Activated naive CD4-positive, alpha-beta T cell treated with anti-CD3 and anti-CD28 coated beads for 36 hours (primary cell): ENCODE data around the gene TMEM163. TPM values are rescaled to one million over a fixed set of nuclear protein-coding genes. Genes with fewer than 3 reads are reported as not detected.

Source experiments
- CTCF ChIA-PET: fragments of 350-600 bp; sonication (Branson Sonifier 250); formaldehyde crosslinking; loops from one replicate; lab custom pipeline; 2021; ENCODE audit warnings: antibody characterized with exemption; lab: Charles Lee
- DNase-seq: peaks from one replicate; pipeline ENCODE4 v3.0.0-alpha.2; 2020
- H3K27ac Mint-ChIP-seq: one replicate; pipeline ENCODE4 v1.8.0; 2021; ENCODE audit warnings: mild to moderate bottlenecking, mixed read lengths
- H3K27me3 Mint-ChIP-seq: one replicate; pipeline ENCODE4 v1.8.0; 2021; ENCODE audit warnings: low read depth, mixed read lengths
- H3K36me3 Mint-ChIP-seq: one replicate; pipeline ENCODE4 v1.8.0; 2021; ENCODE audit warnings: low read depth, mixed read lengths
- H3K4me1 Mint-ChIP-seq: one replicate; pipeline ENCODE4 v1.8.0; 2021; ENCODE audit warnings: low read depth, mixed read lengths
- H3K4me3 Mint-ChIP-seq: one replicate; pipeline ENCODE4 v1.8.0; 2021; ENCODE audit warnings: mild to moderate bottlenecking, moderate library complexity, mixed read lengths
- H3K9me3 Mint-ChIP-seq: one replicate; pipeline ENCODE4 v1.8.0; 2021; ENCODE audit warnings: mixed read lengths
- intact Hi-C: fragments of 100-400 bp; cut with micrococcal nuclease; formaldehyde crosslinking; loops from one replicate; pipeline ENCODE4 v1.15.1; 2023
- total RNA-seq, 2 experiments: library from RNA; stranded (reverse); gene quantifications; one replicate each; pipeline ENCODE4 v1.2.3, GENCODE V29; 2021

Gene TMEM163
- total RNA-seq, 2 experiments from 2014 or later: not detected

- Mint-ChIP-seq H3K9me3 (no peaks in the 10 kb centered on the region), H3K36me3 (no peaks in the 10 kb centered on the region), H3K4me3 (no peak overlapping the region), H3K27ac (no peak overlapping the region), H3K27me3 (no peaks in the 10 kb centered on the region), H3K4me1 (no peaks in the 10 kb centered on the region)
- CTCF ChIA-PET: interaction anchor here (2.6 kb wide), 1 partner anchor 9 kb away, joined by 11 read pairs; no protein-coding TSS in a partner anchor
- intact Hi-C loops: no loop called here
- DNase-seq: no peak
Measured at GRCh38 chr2:134459706-134460406, 258.9 kb downstream of the TMEM163 start.

- intact Hi-C loops: no loop called here
- H3K9me3 Mint-ChIP-seq: no peaks in the 10 kb centered on the region
- CTCF ChIA-PET: interaction anchor here (2.6 kb wide), 1 partner anchor 8 kb away, joined by 11 read pairs; no protein-coding TSS in a partner anchor
Measured at GRCh38 chr2:134458950-134459349, 259.9 kb downstream of the TMEM163 start.

GRCh38 chr2:134458473-134458853, 260.3 kb downstream of the TMEM163 start:
- DNase-seq: no peak
- H3K4me1 Mint-ChIP-seq: no peaks in the 10 kb centered on the region
- H3K27ac Mint-ChIP-seq: no peak overlapping the region
- H3K9me3 Mint-ChIP-seq: no peaks in the 10 kb centered on the region
- intact Hi-C loops: no loop called here
- CTCF ChIA-PET: interaction anchor here (2.6 kb wide), 1 partner anchor 8 kb away, joined by 11 read pairs; no protein-coding TSS in a partner anchor
- H3K4me3 Mint-ChIP-seq: no peak overlapping the region
- no peaks in the 10 kb centered on the region for H3K36me3 Mint-ChIP-seq
- H3K27me3 Mint-ChIP-seq: no peaks in the 10 kb centered on the region

More at GRCh38 chr2:134458950-134459349, 259.9 kb downstream of the TMEM163 start:
- H3K4me1 Mint-ChIP-seq: no peaks in the 10 kb centered on the region
- no peaks in the 10 kb centered on the region for H3K36me3 Mint-ChIP-seq
- H3K27ac Mint-ChIP-seq: no peak overlapping the region
- no peak for DNase-seq
- H3K27me3 Mint-ChIP-seq: no peaks in the 10 kb centered on the region
- no peak overlapping the region for H3K4me3 Mint-ChIP-seq

GRCh38 chr2:134457765-134458472, 260.9 kb downstream of the TMEM163 start:
- Mint-ChIP-seq H3K36me3 (no peaks in the 10 kb centered on the region), H3K27ac (no peak overlapping the region), H3K4me1 (no peaks in the 10 kb centered on the region), H3K9me3 (no peaks in the 10 kb centered on the region), H3K27me3 (no peaks in the 10 kb centered on the region), H3K4me3 (no peak overlapping the region)
- DNase-seq: no peak
- intact Hi-C loops: no loop called here
- CTCF ChIA-PET: no interaction called here

GRCh38 chr2:134457353-134457752, 261.4 kb downstream of the TMEM163 start:
- Mint-ChIP-seq H3K4me3 (no peak overlapping the region), H3K9me3 (no peaks in the 10 kb centered on the region), H3K4me1 (no peaks in the 10 kb centered on the region), H3K27ac (no peak overlapping the region), H3K36me3 (no peaks in the 10 kb centered on the region), H3K27me3 (no peaks in the 10 kb centered on the region)
- intact Hi-C loops: no loop called here
- no peak for DNase-seq
- CTCF ChIA-PET: no interaction called here

GRCh38 chr2:134455426-134455825, 263.4 kb downstream of the TMEM163 start:
- Mint-ChIP-seq H3K9me3 (no peaks in the 10 kb centered on the region), H3K27me3 (no peaks in the 10 kb centered on the region), H3K36me3 (no peaks in the 10 kb centered on the region), H3K4me1 (no peaks in the 10 kb centered on the region), H3K4me3 (no peak overlapping the region), H3K27ac (no peak overlapping the region)
- CTCF ChIA-PET: interaction anchor here (1.0 kb wide), 1 partner anchor 337 kb away, joined by 3 read pairs; no protein-coding TSS in a partner anchor
- no peak for DNase-seq
- intact Hi-C loops: no loop called here

GRCh38 chr2:134454931-134455330, 263.9 kb downstream of the TMEM163 start:
- CTCF ChIA-PET: interaction anchor here (1.0 kb wide), 1 partner anchor 336 kb away, joined by 3 read pairs; no protein-coding TSS in a partner anchor
- Mint-ChIP-seq H3K9me3 (no peaks in the 10 kb centered on the region), H3K27me3 (no peaks in the 10 kb centered on the region), H3K36me3 (peaks cover 1% of the 10 kb centered on the region), H3K27ac (no peak overlapping the region), H3K4me3 (no peak overlapping the region), H3K4me1 (no peaks in the 10 kb centered on the region)
- DNase-seq: no peak
- intact Hi-C loops: loop anchor here (5.0 kb wide), 1 partner anchor 252 kb away; no protein-coding TSS in a partner anchor

GRCh38 chr2:134454426-134454825, 264.4 kb downstream of the TMEM163 start:
- Mint-ChIP-seq H3K27ac (no peak overlapping the region), H3K36me3 (peaks cover 1% of the 10 kb centered on the region), H3K4me3 (no peak overlapping the region), H3K4me1 (no peaks in the 10 kb centered on the region), H3K9me3 (no peaks in the 10 kb centered on the region), H3K27me3 (no peaks in the 10 kb centered on the region)
- intact Hi-C loops: loop anchor here (5.0 kb wide), 1 partner anchor 253 kb away; no protein-coding TSS in a partner anchor
- CTCF ChIA-PET: interaction anchor here (1.0 kb wide), 1 partner anchor 336 kb away, joined by 3 read pairs; no protein-coding TSS in a partner anchor
- no peak for DNase-seq

- Mint-ChIP-seq H3K27me3 (no peaks in the 10 kb centered on the region), H3K4me3 (no peak overlapping the region), H3K9me3 (no peaks in the 10 kb centered on the region), H3K4me1 (no peaks in the 10 kb centered on the region), H3K27ac (no peak overlapping the region), H3K36me3 (peaks cover 1% of the 10 kb centered on the region)
- intact Hi-C loops: loop anchor here (5.0 kb wide), 1 partner anchor 253 kb away; no protein-coding TSS in a partner anchor
- CTCF ChIA-PET: no interaction called here
- DNase-seq: no peak
Measured at GRCh38 chr2:134453973-134454372, 264.8 kb downstream of the TMEM163 start.

- no peaks in the 10 kb centered on the region for H3K27me3 Mint-ChIP-seq
- DNase-seq: no peak
- no peak overlapping the region for H3K27ac Mint-ChIP-seq
- peaks cover 1% of the 10 kb centered on the region for H3K36me3 Mint-ChIP-seq
- intact Hi-C loops: loop anchor here (5.0 kb wide), 1 partner anchor 254 kb away; no protein-coding TSS in a partner anchor
- H3K4me1 Mint-ChIP-seq: no peaks in the 10 kb centered on the region
- no peak overlapping the region for H3K4me3 Mint-ChIP-seq
- no peaks in the 10 kb centered on the region for H3K9me3 Mint-ChIP-seq
- CTCF ChIA-PET: interaction anchor here (0.6 to 4.2 kb wide), 6 partner anchors 8 to 447 kb away, joined by 3 to 19 read pairs (median 4); no protein-coding TSS in a partner anchor
Measured at GRCh38 chr2:134453476-134453875, 265.3 kb downstream of the TMEM163 start.

GRCh38 chr2:134452042-134452733, 266.6 kb downstream of the TMEM163 start:
- Mint-ChIP-seq H3K36me3 (peaks cover 1% of the 10 kb centered on the region), H3K27me3 (no peaks in the 10 kb centered on the region), H3K27ac (no peak overlapping the region), H3K4me3 (no peak overlapping the region), H3K4me1 (no peaks in the 10 kb centered on the region), H3K9me3 (no peaks in the 10 kb centered on the region)
- CTCF ChIA-PET: interaction anchor here (0.8 to 4.2 kb wide), 28 partner anchors 8 to 565 kb away, joined by 3 to 28 read pairs (median 4); no protein-coding TSS in a partner anchor
- intact Hi-C loops: loop anchor here (5.0 kb wide), 1 partner anchor 255 kb away; no protein-coding TSS in a partner anchor
- DNase-seq: no peak

GRCh38 chr2:134451347-134451630, 267.5 kb downstream of the TMEM163 start:
- Mint-ChIP-seq H3K36me3 (peaks cover 1% of the 10 kb centered on the region), H3K27ac (no peak overlapping the region), H3K4me1 (no peaks in the 10 kb centered on the region), H3K27me3 (no peaks in the 10 kb centered on the region), H3K4me3 (no peak overlapping the region), H3K9me3 (no peaks in the 10 kb centered on the region)
- intact Hi-C loops: loop anchor here (1.0 to 5.0 kb wide), 4 partner anchors 256 to 567 kb away; no protein-coding TSS in a partner anchor
- no peak for DNase-seq
- CTCF ChIA-PET: interaction anchor here (0.6 to 4.2 kb wide), 32 partner anchors 9 to 1569 kb away, joined by 3 to 28 read pairs (median 4); no protein-coding TSS in a partner anchor
